LNCAP (cell line): ENCODE results near the gene PSTPIP2.

Experiments used
- TF ChIP-seq, protein P1 (sequence below): fragments of 450-650 bp; IDR thresholded peaks from 2 replicates; pipeline ENCODE4 v1.5.1; 2017; ENCODE audit warnings: mild to moderate bottlenecking

PSTPIP2 gene

DNA sequence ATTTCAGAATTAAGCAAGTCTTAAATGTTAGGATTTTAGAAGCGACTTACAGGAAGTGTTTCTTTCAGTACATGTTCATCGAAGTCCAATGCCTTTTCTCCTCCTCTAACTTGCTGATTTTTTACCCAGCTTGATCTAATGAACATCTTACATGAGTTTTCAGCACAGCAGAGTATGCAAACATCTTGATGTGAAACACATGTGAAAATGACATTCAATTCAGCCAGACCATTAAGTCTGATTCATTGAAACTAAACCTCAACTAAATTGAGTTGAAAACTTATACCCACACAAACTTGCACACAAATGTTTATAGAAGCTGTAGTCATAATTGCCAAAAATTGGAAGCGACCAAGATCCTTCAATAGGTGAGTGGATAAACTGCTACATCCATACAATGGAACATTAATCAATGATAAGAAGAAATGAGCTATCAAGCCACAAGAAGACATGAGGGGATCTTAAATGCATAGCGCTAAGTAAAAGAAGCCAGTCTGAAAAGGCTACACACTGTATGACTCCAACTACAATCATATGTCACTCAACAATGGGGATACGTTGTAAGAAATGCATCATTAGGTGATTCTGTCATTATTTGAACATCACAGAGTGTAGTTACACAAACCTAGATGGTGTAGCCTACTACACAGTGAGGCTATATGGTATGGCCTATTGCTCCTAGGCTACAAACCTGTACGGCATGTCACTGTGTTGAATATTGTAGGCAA is 18.5 kb downstream of the PSTPIP2 start:
- TF ChIP-seq, protein P1, sequence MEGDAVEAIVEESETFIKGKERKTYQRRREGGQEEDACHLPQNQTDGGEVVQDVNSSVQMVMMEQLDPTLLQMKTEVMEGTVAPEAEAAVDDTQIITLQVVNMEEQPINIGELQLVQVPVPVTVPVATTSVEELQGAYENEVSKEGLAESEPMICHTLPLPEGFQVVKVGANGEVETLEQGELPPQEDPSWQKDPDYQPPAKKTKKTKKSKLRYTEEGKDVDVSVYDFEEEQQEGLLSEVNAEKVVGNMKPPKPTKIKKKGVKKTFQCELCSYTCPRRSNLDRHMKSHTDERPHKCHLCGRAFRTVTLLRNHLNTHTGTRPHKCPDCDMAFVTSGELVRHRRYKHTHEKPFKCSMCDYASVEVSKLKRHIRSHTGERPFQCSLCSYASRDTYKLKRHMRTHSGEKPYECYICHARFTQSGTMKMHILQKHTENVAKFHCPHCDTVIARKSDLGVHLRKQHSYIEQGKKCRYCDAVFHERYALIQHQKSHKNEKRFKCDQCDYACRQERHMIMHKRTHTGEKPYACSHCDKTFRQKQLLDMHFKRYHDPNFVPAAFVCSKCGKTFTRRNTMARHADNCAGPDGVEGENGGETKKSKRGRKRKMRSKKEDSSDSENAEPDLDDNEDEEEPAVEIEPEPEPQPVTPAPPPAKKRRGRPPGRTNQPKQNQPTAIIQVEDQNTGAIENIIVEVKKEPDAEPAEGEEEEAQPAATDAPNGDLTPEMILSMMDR, result no peak

DNA sequence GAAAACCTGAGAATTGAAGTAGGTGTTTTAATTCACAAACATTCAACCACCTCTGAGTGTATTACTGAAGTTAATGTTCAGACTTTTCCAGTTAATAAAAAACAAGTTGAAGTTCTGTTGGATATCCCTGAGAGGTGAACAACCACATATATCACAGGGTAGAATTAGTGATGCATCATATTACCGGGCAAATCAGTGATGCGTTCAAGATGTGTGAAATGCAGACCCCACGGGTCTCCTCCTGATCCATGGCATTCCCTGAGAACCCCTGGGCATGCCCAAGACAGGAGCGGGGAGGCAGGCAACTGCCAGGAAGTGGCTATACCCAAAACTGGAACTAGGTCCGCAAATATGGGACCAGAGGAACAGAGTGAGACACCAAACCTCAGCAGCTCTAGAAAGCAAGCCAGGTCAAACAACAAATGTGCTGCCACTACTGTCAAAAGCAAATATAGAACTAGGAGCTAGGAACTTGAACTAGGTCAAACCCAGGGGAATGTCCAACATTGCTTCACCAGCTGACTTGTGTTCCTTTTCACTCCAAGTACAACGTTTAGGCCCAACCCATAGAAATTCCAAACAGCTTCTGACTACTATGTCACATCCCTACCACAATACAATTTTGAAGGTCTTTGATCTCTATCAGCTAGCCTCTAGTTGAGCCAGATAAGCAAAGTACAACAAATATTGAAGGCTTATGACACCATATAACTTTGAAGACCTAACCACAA is 20.2 kb downstream of the PSTPIP2 start:
- TF ChIP-seq, protein P1, result no peak

DNA sequence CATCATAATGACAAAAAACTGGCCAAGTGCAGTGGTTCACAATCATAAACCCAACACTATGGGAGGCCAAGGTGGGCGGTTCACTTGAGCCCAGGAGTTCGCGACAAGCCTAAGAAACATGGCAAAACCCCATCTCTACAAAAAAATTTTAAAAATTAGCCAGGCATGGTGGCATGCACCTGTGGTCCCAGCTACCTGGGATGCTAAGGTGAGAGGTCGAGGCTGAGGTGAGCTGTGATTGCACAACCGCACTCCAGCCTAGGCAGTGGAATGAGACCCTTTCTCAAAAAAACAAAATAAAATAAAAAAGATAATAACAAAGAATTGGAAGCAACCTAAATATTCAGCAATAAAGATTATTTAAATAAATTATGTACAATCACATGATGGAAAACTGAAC is 21.8 kb downstream of the PSTPIP2 start:
- TF ChIP-seq, protein P1, result no peak

- TF ChIP-seq, protein P1, result no peak
Measured at GRCh38 chr18:46048641-46049040, 23.4 kb downstream of the PSTPIP2 start.

GRCh38 chr18:46046688-46047087 is 25.4 kb downstream of the PSTPIP2 start:
- TF ChIP-seq, protein P1, result no peak

DNA sequence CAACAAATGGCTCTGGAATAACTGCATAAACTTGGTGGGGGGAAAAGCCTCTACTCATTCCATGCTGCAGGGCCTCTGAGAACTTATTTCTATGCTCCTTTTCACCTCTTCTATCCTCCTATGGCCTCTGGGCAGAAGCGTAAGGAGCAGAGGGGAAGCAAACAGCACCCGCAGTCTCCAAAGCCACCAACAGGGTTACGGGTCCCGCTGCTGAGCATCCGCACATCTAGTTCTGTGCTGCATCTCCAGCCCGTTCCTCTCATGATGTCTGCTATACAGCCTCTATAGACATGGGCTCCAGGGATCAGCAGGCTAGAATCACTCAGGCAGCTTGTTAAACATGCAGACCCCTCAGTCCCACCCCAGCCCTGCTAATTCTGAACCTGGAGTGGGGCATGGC is 25.9 kb downstream of the PSTPIP2 start:
- TF ChIP-seq, protein P1, result no peak

DNA sequence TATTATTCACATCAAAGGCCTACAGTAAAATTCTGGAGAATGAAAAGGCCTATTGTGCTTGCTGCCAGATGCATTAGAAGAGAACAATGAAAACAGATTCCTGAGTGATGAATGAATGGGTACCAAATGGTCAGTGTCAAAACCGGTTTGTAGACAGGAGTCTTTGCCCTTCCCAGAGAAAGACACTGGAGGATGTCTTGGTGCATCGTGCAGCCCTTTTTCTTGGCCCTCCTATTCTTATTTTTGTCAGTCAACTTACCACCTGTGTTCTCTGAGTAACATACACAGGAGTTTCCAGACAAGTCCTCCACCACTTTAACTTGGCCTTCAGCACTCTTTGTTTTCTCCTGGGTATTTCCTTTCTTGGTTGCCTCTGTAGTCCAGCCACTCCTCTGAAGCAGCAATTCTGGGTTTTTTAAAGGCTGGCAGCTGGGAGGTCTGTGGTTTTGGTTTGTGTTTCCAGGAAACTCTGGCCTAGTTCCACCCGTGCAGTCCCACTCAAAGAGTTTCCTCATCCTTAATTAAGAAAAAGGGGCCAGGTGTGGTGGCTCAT is 29.4 kb downstream of the PSTPIP2 start:
- TF ChIP-seq, protein P1, result no peak
